Transverse colon (tissue), 4 donors: ENCODE results near the gene TMEM170A.

Source experiments
- CTCF ChIP-seq, 5 experiments: fragments of 200-600 bp in 3 of 5; fragments of 450-650 bp in 2 of 5; sonication (generic) in 3 of 5; IDR thresholded peaks; 1 replicate in 2 of 5; 2 replicates in 3 of 5; pipeline ENCODE4 v1.5.1; 2016 to 2017; ENCODE audit warnings: antibody characterized with exemption in 5 of 5, inconsistent platforms in 3 of 5, mild to moderate bottlenecking in 2 of 5, moderate library complexity in 1 of 5
- POLR2AphosphoS5 ChIP-seq, 3 donors: sonication (generic); formaldehyde crosslinking; IDR thresholded peaks; one replicate each; pipeline ENCODE4 v1.6.1; 2016; ENCODE audit warnings: antibody characterized with exemption in 3 of 3

DNA sequence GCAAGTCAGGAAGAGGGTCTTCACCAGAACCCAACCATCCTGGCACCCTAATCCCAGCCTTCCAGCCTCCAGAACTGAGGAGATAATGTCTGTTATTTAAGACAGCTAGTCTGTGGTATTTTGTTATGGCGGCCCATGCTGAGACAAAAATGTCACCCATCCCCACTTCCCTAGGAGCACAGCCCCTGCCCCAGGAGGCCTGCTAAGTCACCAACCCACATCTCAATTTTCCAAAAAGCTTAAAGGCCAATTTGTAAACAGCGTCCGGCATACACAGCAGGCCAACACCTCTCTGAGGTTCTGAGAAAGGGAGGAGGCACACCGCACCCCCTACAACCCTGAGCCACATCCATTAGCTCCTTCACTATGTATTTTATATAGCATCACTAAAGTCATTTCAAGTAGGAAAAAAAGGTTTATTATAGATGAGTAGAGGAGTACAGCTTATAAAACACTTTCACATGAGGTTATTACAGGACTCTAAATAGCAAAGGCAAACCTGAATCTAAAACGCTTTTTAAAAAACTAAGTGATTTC lies 6.9 kb downstream of the TMEM170A start:
- no peak for TF ChIP-seq POLR2AphosphoS5 (IDR thresholded peaks at IDR 0.05)
- TF ChIP-seq CTCF (IDR thresholded peaks at IDR 0.05) = no peak
